Suprapubic skin (tissue), 4 donors: Measurements from ENCODE around the gene NPRL2. TPM values are rescaled to one million over a fixed set of nuclear protein-coding genes. Genes with fewer than 3 reads are reported as not detected.

Experiments
- DNase-seq, 2 donors: peaks; one replicate each; pipeline ENCODE4 v3.0.0-alpha.2; 2019; ENCODE audit warnings: low spot score in 2 of 2
- H3K27ac ChIP-seq: fragments of 200-600 bp; sonication (generic); one replicate; pipeline ENCODE4 v1.5.1; 2019
- H3K27me3 ChIP-seq: fragments of 200-600 bp; sonication (generic); one replicate; pipeline ENCODE4 v1.5.1; 2019
- H3K36me3 ChIP-seq: fragments of 200-600 bp; sonication (generic); one replicate; pipeline ENCODE4 v1.5.1; 2019
- H3K4me1 ChIP-seq: fragments of 200-600 bp; sonication (generic); one replicate; pipeline ENCODE4 v1.5.1; 2019
- H3K4me3 ChIP-seq: fragments of 200-600 bp; sonication (generic); one replicate; pipeline ENCODE4 v1.5.1; 2019; ENCODE audit warnings: mild to moderate bottlenecking
- H3K9me3 ChIP-seq: fragments of 200-600 bp; sonication (generic); one replicate; pipeline ENCODE4 v1.5.1; 2019
- CTCF ChIP-seq, 2 donors: fragments of 200-600 bp in 1 of 2; fragments of 450-650 bp in 1 of 2; sonication (generic) in 1 of 2; IDR thresholded peaks; one replicate each; pipeline ENCODE4 v1.5.1; 2016 to 2019; ENCODE audit warnings: antibody characterized with exemption in 2 of 2, mild to moderate bottlenecking in 1 of 2, moderate library complexity in 1 of 2
- EP300 ChIP-seq: sonication (generic); formaldehyde crosslinking; IDR thresholded peaks from one replicate; pipeline ENCODE4 v1.6.1; 2017; ENCODE audit warnings: antibody characterized with exemption
- POLR2A ChIP-seq, 2 donors: fragments of 450-650 bp; IDR thresholded peaks; one replicate each; pipeline ENCODE4 v1.6.1; 2017; ENCODE audit warnings: antibody characterized with exemption in 2 of 2, mild to moderate bottlenecking in 2 of 2, moderate library complexity in 2 of 2
- POLR2AphosphoS5 ChIP-seq, 3 donors: sonication (generic); formaldehyde crosslinking; IDR thresholded peaks; one replicate each; pipeline ENCODE4 v1.6.1; 2017; ENCODE audit warnings: antibody characterized with exemption in 3 of 3
- WGBS: methylation state at CpG from one replicate; pipeline ENCODE4 v1.1.5; 2018; 5-methylcytosine and 5-hydroxymethylcytosine counted together
- total RNA-seq, 4 donors: library from RNA; depleted of rRNA; stranded (reverse); fragments of >200 nt; gene quantifications; one replicate each; pipeline ENCODE4 v1.1.0, GENCODE V29; 2016

Gene NPRL2
- total RNA-seq, 4 donors from 2014 or later = 16.5 to 35.6 (median 26.0) TPM

GRCh38 chr3:50325497-50326181, 24.9 kb downstream of the NPRL2 start:
- H3K4me3 ChIP-seq = no peak overlapping the region
- TF ChIP-seq EP300 = no peak
- no peak for TF ChIP-seq POLR2A (IDR thresholded peaks at IDR 0.05)
- TF ChIP-seq CTCF (IDR thresholded peaks at IDR 0.05) = no peak
- TF ChIP-seq POLR2AphosphoS5 (IDR thresholded peaks at IDR 0.05) = no peak
- 84% methylated on average over 11 of the region's 11 CpGs for WGBS
- H3K4me1 ChIP-seq = peaks cover 62% of the 10 kb centered on the region
- no peak for DNase-seq
- peaks cover 27% of the 10 kb centered on the region for H3K36me3 ChIP-seq
- H3K27ac ChIP-seq = no peak overlapping the region
- H3K27me3 ChIP-seq = no peaks in the 10 kb centered on the region
- no peaks in the 10 kb centered on the region for H3K9me3 ChIP-seq

- WGBS = 57% methylated on average over 2 of the region's 2 CpGs
- Histone ChIP-seq H3K27ac (no peak overlapping the region), H3K4me3 (no peak overlapping the region), H3K36me3 (peaks cover 22% of the 10 kb centered on the region), H3K9me3 (no peaks in the 10 kb centered on the region), H3K4me1 (peaks cover 68% of the 10 kb centered on the region), H3K27me3 (no peaks in the 10 kb centered on the region)
- DNase-seq = no peak
- TF ChIP-seq EP300 = no peak
- no peak for TF ChIP-seq POLR2A (IDR thresholded peaks at IDR 0.05)
- no peak for TF ChIP-seq POLR2AphosphoS5 (IDR thresholded peaks at IDR 0.05)
- TF ChIP-seq CTCF (IDR thresholded peaks at IDR 0.05) = no peak
Measured at GRCh38 chr3:50325113-50325480, 25.5 kb downstream of the NPRL2 start.

GRCh38 chr3:50324351-50325112, 26.0 kb downstream of the NPRL2 start:
- DNase-seq = peak in 1 of 2 donors; percentile 82
- Histone ChIP-seq H3K9me3 (no peaks in the 10 kb centered on the region), H3K4me1 (peaks cover 74% of the 10 kb centered on the region), H3K27me3 (no peaks in the 10 kb centered on the region), H3K27ac (peak overlapping the region; percentile 96), H3K4me3 (no peak overlapping the region), H3K36me3 (peaks cover 20% of the 10 kb centered on the region)
- 12% methylated on average over 1 of the region's 4 CpGs for WGBS
- no peak for TF ChIP-seq POLR2A (IDR thresholded peaks at IDR 0.05)
- peak; percentile 66 to 89 for TF ChIP-seq CTCF (IDR thresholded peaks at IDR 0.05)
- no peak for TF ChIP-seq POLR2AphosphoS5 (IDR thresholded peaks at IDR 0.05)
- no peak for TF ChIP-seq EP300

- Histone ChIP-seq H3K36me3 (peaks cover 21% of the 10 kb centered on the region), H3K4me3 (no peak overlapping the region), H3K27ac (peak overlapping the region; percentile 96), H3K4me1 (peaks cover 78% of the 10 kb centered on the region), H3K9me3 (no peaks in the 10 kb centered on the region), H3K27me3 (no peaks in the 10 kb centered on the region)
- WGBS = 58% methylated on average over 5 of the region's 5 CpGs
- TF ChIP-seq POLR2AphosphoS5 (IDR thresholded peaks at IDR 0.05) (peak in 1 of 3 donors; percentile 72), EP300 (no peak), POLR2A (IDR thresholded peaks at IDR 0.05) (no peak), CTCF (IDR thresholded peaks at IDR 0.05) (no peak)
- no peak for DNase-seq
Measured at GRCh38 chr3:50323614-50324199, 26.9 kb downstream of the NPRL2 start.

- Histone ChIP-seq H3K4me1 (peaks cover 79% of the 10 kb centered on the region), H3K9me3 (no peaks in the 10 kb centered on the region), H3K36me3 (peaks cover 27% of the 10 kb centered on the region), H3K27ac (peak overlapping the region; percentile 96), H3K4me3 (peak overlapping the region; percentile 93), H3K27me3 (no peaks in the 10 kb centered on the region)
- TF ChIP-seq EP300 = no peak
- no peak for TF ChIP-seq CTCF (IDR thresholded peaks at IDR 0.05)
- TF ChIP-seq POLR2A (IDR thresholded peaks at IDR 0.05) = no peak
- TF ChIP-seq POLR2AphosphoS5 (IDR thresholded peaks at IDR 0.05) = no peak
- DNase-seq = no peak
- 31% methylated on average over 4 of the region's 4 CpGs for WGBS
Measured at GRCh38 chr3:50323092-50323600, 27.4 kb downstream of the NPRL2 start.
